HepG2 (cell line): ENCODE measurements around the gene TUBB3. TPM values are rescaled to one million over a fixed set of nuclear protein-coding genes. Genes with fewer than 3 reads are reported as not detected.

Experiments used
- DPF2 ChIP-seq: sonication (generic); formaldehyde crosslinking; IDR thresholded peaks from 2 replicates; pipeline ENCODE4 v1.4.0; 2020; ENCODE audit warnings: mild to moderate bottlenecking, low read depth, missing genetic modification reagents, borderline replicate concordance
- ELF3 ChIP-seq: IDR thresholded peaks from 2 replicates; pipeline ENCODE4 v1.6.1; 2016; ENCODE audit warnings: missing genetic modification reagents, missing compliant biosample characterization
- FOXA3 ChIP-seq: IDR thresholded peaks from 2 replicates; pipeline ENCODE4 v1.6.1; 2016; ENCODE audit warnings: missing genetic modification reagents, missing compliant biosample characterization
- FOXP1 ChIP-seq, 2 experiments: fragments of 450-650 bp in 1 of 2; IDR thresholded peaks; 2 replicates each; pipeline ENCODE4 v1.6.1; 2017 to 2018; ENCODE audit warnings: antibody characterized with exemption in 1 of 2
- MAFF ChIP-seq: IDR thresholded peaks from 2 replicates; pipeline ENCODE4 v1.6.1; 2011; ENCODE audit warnings: low read depth, low read length, improper control_type of control experiment
- NFAT5 ChIP-seq: sonication (generic); formaldehyde crosslinking; IDR thresholded peaks from 2 replicates; pipeline ENCODE4 v1.4.0; 2020; ENCODE audit warnings: missing genetic modification reagents
- PRPF4 ChIP-seq: fragments of 200-400 bp; formaldehyde crosslinking; IDR thresholded peaks from 2 replicates; pipeline ENCODE4 v1.6.1; 2016; ENCODE audit warnings: low read length, low read depth; ENCODE audit not compliant: poor library complexity, severe bottlenecking
- RBM39 ChIP-seq: fragments of 200-400 bp; formaldehyde crosslinking; IDR thresholded peaks from one replicate; pipeline ENCODE4 v1.6.1; 2018; ENCODE audit warnings: antibody characterized with exemption, mild to moderate bottlenecking, low read depth, low read length; ENCODE audit not compliant: poor library complexity, severe bottlenecking
- SNRNP70 ChIP-seq: fragments of 200-400 bp; formaldehyde crosslinking; IDR thresholded peaks from 2 replicates; pipeline ENCODE4 v1.6.1; 2017; ENCODE audit warnings: mild to moderate bottlenecking, low read depth, low read length, moderate library complexity
- SSRP1 ChIP-seq: IDR thresholded peaks from 2 replicates; pipeline ENCODE4 v1.6.1; 2016; ENCODE audit warnings: control low read depth
- ZFP90 ChIP-seq: sonication (generic); formaldehyde crosslinking; IDR thresholded peaks from 2 replicates; pipeline ENCODE4 v1.8.0; 2022; ENCODE audit warnings: missing genetic modification reagents, mild to moderate bottlenecking, inconsistent platforms, borderline replicate concordance
- ZNF180 ChIP-seq: sonication (generic); formaldehyde crosslinking; IDR thresholded peaks from 2 replicates; pipeline ENCODE4 v1.4.0; 2020; ENCODE audit warnings: low read depth, missing genetic modification reagents, borderline replicate concordance
- ZNF235 ChIP-seq: sonication (generic); formaldehyde crosslinking; IDR thresholded peaks from 2 replicates; pipeline ENCODE4 v1.8.1; 2023; ENCODE audit warnings: mild to moderate bottlenecking, missing genetic modification reagents, borderline replicate concordance
- ZNF3 ChIP-seq: IDR thresholded peaks from 2 replicates; pipeline ENCODE4 v1.7.0; 2017; ENCODE audit warnings: inconsistent platforms
- ZNF329 ChIP-seq: sonication (generic); formaldehyde crosslinking; IDR thresholded peaks from 2 replicates; pipeline ENCODE4 v1.9.0; 2021; ENCODE audit warnings: low read depth, mild to moderate bottlenecking, missing genetic modification reagents
- ZNF441 ChIP-seq: sonication (generic); formaldehyde crosslinking; IDR thresholded peaks from 2 replicates; pipeline ENCODE4 v1.7.0; 2021; ENCODE audit warnings: missing genetic modification reagents, borderline replicate concordance
- ZNF513 ChIP-seq: sonication (generic); formaldehyde crosslinking; conservative IDR thresholded peaks from 2 replicates; pipeline ENCODE4 v1.5.0; 2020; ENCODE audit warnings: missing genetic modification reagents
- ZNF564 ChIP-seq: sonication (generic); formaldehyde crosslinking; IDR thresholded peaks from 2 replicates; pipeline ENCODE4 v1.8.1; 2023; ENCODE audit warnings: mild to moderate bottlenecking, missing genetic modification reagents
- ZNF605 ChIP-seq: sonication (generic); formaldehyde crosslinking; IDR thresholded peaks from 2 replicates; pipeline ENCODE4 v1.8.0; 2022; ENCODE audit warnings: mild to moderate bottlenecking, missing genetic modification reagents
- ZNF615 ChIP-seq: sonication (generic); formaldehyde crosslinking; IDR thresholded peaks from 2 replicates; pipeline ENCODE4 v1.5.0; 2020; ENCODE audit warnings: mild to moderate bottlenecking, missing genetic modification reagents, borderline replicate concordance
- ZNF678 ChIP-seq: sonication (generic); formaldehyde crosslinking; IDR thresholded peaks from 2 replicates; pipeline ENCODE4 v1.4.0; 2020; ENCODE audit warnings: mild to moderate bottlenecking, missing genetic modification reagents
- ZNF761 ChIP-seq: sonication (generic); formaldehyde crosslinking; conservative IDR thresholded peaks from 2 replicates; pipeline ENCODE4 v1.4.0; 2020; ENCODE audit warnings: mild to moderate bottlenecking, missing genetic modification reagents
- ZSCAN22 ChIP-seq: sonication (generic); formaldehyde crosslinking; IDR thresholded peaks from 2 replicates; pipeline ENCODE4 v1.4.0; 2020; ENCODE audit warnings: mild to moderate bottlenecking, missing genetic modification reagents
- polyA plus RNA-seq, 8 experiments: library from polyadenylated mRNA; depleted of rRNA in 3 of 8; stranded (reverse) in 7 of 8; unstranded in 1 of 8; fragments of >200 nt; fragmentation: Illumina TruSeq in 4 of 8; extraction: Trizol in 4 of 8; gene quantifications; 2 replicates each; pipeline versions ENCODE4 v1.2.1 to v1.2.3, GENCODE V29; 2011 to 2016; ENCODE audit warnings: low read depth in 4 of 8, missing spikeins in 1 of 8, mixed read lengths in 1 of 8; ENCODE audit not compliant: insufficient read depth in 1 of 8
- total RNA-seq, 5 experiments: library from RNA; depleted of rRNA; stranded (reverse); fragments of >200 nt; fragmentation: Illumina TruSeq; extraction: Trizol; gene quantifications; 2 replicates each; pipeline ENCODE4 v1.2.3, GENCODE V29; 2016; ENCODE audit warnings: low read depth in 1 of 5

TUBB3 gene
- total and polyA plus RNA-seq, 2 of the 13 experiments (the other 11 are each of a cell fraction or from before 2014, with no cell fraction given), result 110 to 185 TPM

GRCh38 chr16:89972244-89973234 lies 49.4 kb downstream of the TUBB3 start (continued):
- TF ChIP-seq ELF3 (CRISPR knock-in tag), result peak; percentile 44; the same call in 1 of the 2 replicates
- no peak for TF ChIP-seq PRPF4
- peak; percentile 14; the same call in 1 of the 2 replicates for TF ChIP-seq NFAT5 (CRISPR knock-in tag)
- peak; percentile 74; the same call in 1 of the 2 replicates for TF ChIP-seq ZNF615 (CRISPR knock-in tag)
- TF ChIP-seq SNRNP70, result no peak
- peak; percentile 19 for TF ChIP-seq ZNF441 (CRISPR knock-in tag)
- no peak; the same call in 1 of the 2 replicates for TF ChIP-seq ZNF605 (CRISPR knock-in tag)
- peak; percentile 3; the same call in 1 of the 2 replicates for TF ChIP-seq ZNF180 (CRISPR knock-in tag)
- TF ChIP-seq FOXP1 (IDR thresholded peaks at IDR 0.05), result no peak
- no peak for TF ChIP-seq FOXP1 (CRISPR knock-in tag; IDR thresholded peaks at IDR 0.05)
- peak; percentile 69 for TF ChIP-seq ZFP90 (CRISPR knock-in tag)
- TF ChIP-seq SSRP1, result no peak; the same call in 1 of the 2 replicates
- 0 out of 2 replicates have a peak, but pooled peaks have one; percentile 57 for TF ChIP-seq ZNF235 (CRISPR knock-in tag)
- no peak for TF ChIP-seq ZNF3 (CRISPR knock-in tag)
- no peak for TF ChIP-seq DPF2
- TF ChIP-seq ZNF678 (CRISPR knock-in tag), result peak; percentile 89
- no peak for TF ChIP-seq ZNF513
- peak; percentile 63; the same call in 1 of the 2 replicates for TF ChIP-seq ZSCAN22
- peak; percentile 41 for TF ChIP-seq RBM39
- peak; percentile 31; the same call in 1 of the 2 replicates for TF ChIP-seq FOXA3 (CRISPR knock-in tag)
- TF ChIP-seq ZNF564 (CRISPR knock-in tag), result peak; percentile 71
- TF ChIP-seq MAFF, result no peak
- peak; percentile 80; the same call in 1 of the 2 replicates for TF ChIP-seq ZNF329 (CRISPR knock-in tag)
- TF ChIP-seq ZNF761 (CRISPR knock-in tag), result peak; percentile 89; the same call in 1 of the 2 replicates
